ENCODE data around the gene GPR85. TPM values are rescaled to one million over a fixed set of nuclear protein-coding genes. Genes with fewer than 3 reads are reported as not detected.

GPR85 gene
- polyA plus RNA-seq, 2 of the 4 experiments (the other 2 are of a cell fraction): 0.10 TPM; not detected in 1

- no peak for TF ChIP-seq ZC3H11A (IDR thresholded peaks at IDR 0.05)
- TF ChIP-seq NPAS2 (CRISPR knock-in tag; IDR thresholded peaks at IDR 0.05; ENCODE audit: borderline replicate concordance): no peak
- TF ChIP-seq E2F6 (IDR thresholded peaks at IDR 0.05; ENCODE audit: borderline replicate concordance, low read depth): no peak
- TF ChIP-seq MYC (IDR thresholded peaks at IDR 0.05; ENCODE audit: borderline replicate concordance, low read length): no peak
- no peak for TF ChIP-seq BCL3 (IDR thresholded peaks at IDR 0.05)
- Histone ChIP-seq H3K27ac (no peak overlapping the region), H3K4me1 (peaks cover 7% of the 10 kb centered on the region; the same call in 1 of the 3 replicates), H3K4me2 (no peak overlapping the region), H3K9me3 (no peaks in the 10 kb centered on the region), H3K4me3 (no peak overlapping the region)
- POLR2A ChIA-PET: interaction anchor here (0.7 kb wide), 1 partner anchor 31 kb away, joined by 4 read pairs; no protein-coding TSS in a partner anchor
- FAIRE-seq (no peak), ATAC-seq (0 out of 6 replicates have a peak, but pooled peaks of 1 of the 2 experiments have one; percentile 29), DNase-seq (ENCODE audit: low read depth in 1 of 2, low spot score in 1 of 2) (peak in 1 of 2 experiments; percentile 10)
- CTCF ChIA-PET: no interaction called here
- WGBS (ENCODE audit: missing lambda C conversion rate): 50% methylated on average over 15 of the region's 15 CpGs
Measured at GRCh38 chr7:113087071-113087998, 708 bp upstream of the GPR85 start.

GRCh38 chr7:113085781-113086390 is 741 bp downstream of the GPR85 start:
- Histone ChIP-seq H3K4me1 (peaks cover 7% of the 10 kb centered on the region; the same call in 1 of the 3 replicates), H3K27ac (no peak overlapping the region), H3K9me3 (no peaks in the 10 kb centered on the region), H3K4me3 (peak overlapping the region; percentile 37; the same call in 2 of the 3 replicates), H3K4me2 (peak overlapping the region; percentile 84)
- FAIRE-seq: no peak
- peak in 1 of 2 experiments; percentile 4 for DNase-seq (ENCODE audit: low read depth in 1 of 2, low spot score in 1 of 2)
- 6% methylated on average over 16 of the region's 16 CpGs for WGBS (ENCODE audit: missing lambda C conversion rate)
- TF ChIP-seq MAZ (IDR thresholded peaks at IDR 0.05; ENCODE audit: borderline replicate concordance, low read depth, low read length): no peak
- no peak for TF ChIP-seq FOSL2 (IDR thresholded peaks at IDR 0.05)
- no peak for TF ChIP-seq FOSL2 (CRISPR knock-in tag; IDR thresholded peaks at IDR 0.05)
- TF ChIP-seq JUN (IDR thresholded peaks at IDR 0.05): no peak
- ChIA-PET CTCF (no interaction called here), POLR2A (no interaction called here)
- ATAC-seq: peak; percentile 19 to 68; a peak in 3 of 6 replicates

- Histone ChIP-seq H3K4me2 (no peak overlapping the region), H3K4me3 (no peak overlapping the region), H3K27ac (no peak overlapping the region), H3K9me3 (no peaks in the 10 kb centered on the region), H3K4me1 (peaks cover 7% of the 10 kb centered on the region; the same call in 1 of the 3 replicates)
- TF ChIP-seq NFE2L2 (conservative IDR thresholded peaks at IDR 0.05; ENCODE audit: low read length): no peak
- TF ChIP-seq NR3C1 (IDR thresholded peaks at IDR 0.05): no peak
- TF ChIP-seq ZC3H11A (IDR thresholded peaks at IDR 0.05): no peak
- no peak for TF ChIP-seq KDM5A (IDR thresholded peaks at IDR 0.05)
- TF ChIP-seq ELK1 (IDR thresholded peaks at IDR 0.05; ENCODE audit: low read depth, low read length): no peak
- TF ChIP-seq MAZ (IDR thresholded peaks at IDR 0.05; ENCODE audit: borderline replicate concordance, low read depth, low read length): no peak
- TF ChIP-seq PHF8 (IDR thresholded peaks at IDR 0.05; ENCODE audit: borderline replicate concordance, low read depth): no peak
- ChIA-PET CTCF (no interaction called here), POLR2A (no interaction called here)
- FAIRE-seq (no peak), DNase-seq (ENCODE audit: low read depth in 1 of 2, low spot score in 1 of 2) (no peak), ATAC-seq (no peak)
- 8% methylated on average over 4 of the region's 4 CpGs for WGBS (ENCODE audit: missing lambda C conversion rate)
Measured at GRCh38 chr7:113084496-113085172, 2.0 kb downstream of the GPR85 start.
